Measurements from ENCODE around the gene PHOSPHO1. TPM values are rescaled to one million over a fixed set of nuclear protein-coding genes. Genes with fewer than 3 reads are reported as not detected.
"Not testable (repeated sequence)": the region's sequence is repeated elsewhere in the genome, so short reads cannot be mapped to it uniquely, and the experiment has no call there.

Gene PHOSPHO1
- total RNA-seq = 7.9 TPM

DNA sequence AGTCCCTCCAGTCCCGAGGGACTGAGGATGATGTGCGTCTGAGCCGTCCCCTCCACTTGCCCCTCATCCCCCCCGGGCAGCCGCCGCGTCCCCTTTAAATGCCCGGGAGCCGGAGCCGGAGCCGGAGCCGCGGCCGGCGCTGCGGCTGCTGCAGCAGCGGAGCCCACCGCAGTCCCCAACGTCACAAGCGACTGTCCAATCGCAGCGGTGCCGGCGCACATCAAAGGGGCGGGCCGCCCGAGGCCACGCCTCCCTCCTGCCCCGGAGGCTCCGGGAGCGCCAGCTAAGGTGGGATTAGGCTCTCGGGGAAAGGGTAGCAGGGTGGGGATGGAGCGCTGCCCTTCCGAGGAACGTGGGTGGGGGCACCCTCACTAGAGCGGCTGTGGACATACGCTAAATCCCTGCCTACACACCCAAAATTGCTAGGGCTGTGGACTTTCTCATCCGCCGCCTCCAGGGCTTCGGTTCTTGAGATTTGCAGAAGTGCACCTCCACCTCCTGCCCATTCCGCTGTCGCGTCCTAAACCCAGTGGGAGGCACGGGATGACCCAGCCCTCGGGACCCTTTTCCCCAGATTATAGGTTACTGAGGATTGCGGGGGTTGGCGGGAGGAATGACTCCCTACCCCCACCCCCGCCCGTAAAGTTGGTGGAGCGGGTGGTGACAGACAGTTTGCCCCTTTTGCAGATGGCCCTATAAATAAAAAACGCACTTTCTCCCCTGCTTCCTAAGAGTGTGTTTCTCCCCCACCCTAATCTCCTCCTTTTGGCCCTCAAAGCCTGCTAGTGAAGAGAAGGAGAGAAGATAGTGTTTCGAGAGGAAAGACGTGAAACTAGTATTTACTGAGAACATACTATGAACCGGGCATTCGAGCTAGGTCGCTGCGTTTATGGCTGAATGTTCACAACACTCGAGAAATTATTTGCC, at the start of gene PHOSPHO1:
Gene PHOSPHO1, minus strand, starts transcription at position 152 of the 927 bp plus-strand sequence. CDS start 4,096 bp downstream, outside the sequence.
- peak; percentile 91 for DNase-seq

GRCh38 chr17:49280061-49280460, 49.5 kb upstream of the PHOSPHO1 start:
- no peak for DNase-seq

- DNase-seq = not testable (repeated sequence)
These were observed 48.9 kb upstream of the PHOSPHO1 start for GRCh38 chr17:49279263-49280015.

DNA sequence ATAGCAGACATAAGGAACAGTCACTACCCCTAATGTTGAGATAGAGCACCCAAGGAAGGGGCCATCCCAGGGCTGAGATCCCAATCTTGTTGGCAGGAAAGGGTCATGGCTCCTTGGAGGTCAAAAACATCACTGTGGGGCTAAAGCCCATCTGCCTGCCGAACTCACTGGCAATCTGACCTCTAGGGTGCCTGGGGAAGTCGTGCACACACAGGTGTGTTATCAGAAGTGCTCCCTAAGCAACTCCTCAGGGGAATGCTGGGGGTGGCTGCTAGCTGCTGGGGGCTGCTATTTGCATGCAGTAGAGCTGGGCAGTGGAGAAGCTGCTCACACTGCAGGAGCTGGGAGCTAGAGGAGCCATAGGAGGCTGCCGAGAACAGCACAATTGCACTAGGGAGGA, 47.5 kb upstream of the PHOSPHO1 start:
- DNase-seq = no peak

- no peak for DNase-seq
These were observed 47.1 kb upstream of the PHOSPHO1 start for GRCh38 chr17:49277638-49278037.

DNA sequence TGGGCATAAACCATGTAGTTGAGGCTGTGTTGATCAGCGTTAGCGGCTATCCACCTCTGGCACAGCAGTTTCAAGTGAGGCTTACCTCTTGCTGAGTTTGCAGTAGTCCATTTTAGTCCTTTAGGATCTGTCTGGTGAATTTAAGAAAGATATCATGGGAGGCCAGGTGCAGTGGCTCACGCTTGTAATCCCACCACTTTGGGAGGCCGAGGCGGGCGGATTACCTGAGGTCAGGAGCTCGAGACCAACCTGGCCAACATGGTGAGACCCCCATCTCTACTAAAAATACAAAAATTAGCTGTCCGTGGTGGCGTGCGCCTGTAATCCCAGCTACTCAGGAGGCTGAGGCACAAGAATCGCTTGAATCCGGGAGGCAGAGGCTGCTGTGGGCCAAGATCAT, 45.4 kb upstream of the PHOSPHO1 start:
- not testable (repeated sequence) for DNase-seq

DNA sequence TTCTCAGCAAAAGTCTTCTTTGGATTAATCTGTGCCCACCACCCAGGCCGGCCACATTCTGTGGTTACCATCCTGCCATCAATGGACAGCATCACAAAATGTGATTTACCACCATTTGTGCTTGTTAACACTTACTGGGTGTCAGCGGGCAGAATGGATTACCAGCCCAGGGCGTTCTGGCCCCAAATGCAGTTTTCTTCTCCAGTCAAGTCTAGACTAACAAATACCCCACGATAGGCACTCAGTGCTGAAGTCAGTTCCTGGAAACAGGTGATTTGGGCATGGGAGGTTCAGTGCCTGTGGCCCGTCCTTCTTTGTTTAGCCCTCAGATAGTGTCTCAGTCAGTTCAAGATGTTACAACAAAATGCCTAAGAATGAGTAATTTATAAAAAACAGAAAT, 38.8 kb upstream of the PHOSPHO1 start:
- no peak for DNase-seq

DNA sequence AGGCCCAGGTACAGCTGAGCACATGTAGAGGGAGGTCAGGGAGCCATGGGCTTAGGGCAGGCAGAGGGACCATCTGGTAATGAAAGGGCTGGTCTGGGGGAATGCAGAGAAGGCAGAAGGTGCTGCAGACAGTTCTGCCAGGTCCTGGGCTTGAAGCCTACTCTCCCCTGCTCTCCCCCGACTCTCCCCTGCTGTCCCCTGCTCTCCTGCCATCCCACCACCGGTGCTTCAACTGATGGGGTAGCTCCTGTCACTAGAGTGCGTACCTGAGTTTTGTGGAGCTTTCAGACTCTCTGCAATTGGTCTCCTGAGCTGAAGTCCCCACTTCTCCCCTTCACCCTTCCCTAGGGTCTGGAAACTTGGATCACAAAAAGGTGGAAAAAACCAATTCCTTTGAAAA, 37.3 kb upstream of the PHOSPHO1 start:
- no peak for DNase-seq

- no peak for DNase-seq
These were observed 35.6 kb upstream of the PHOSPHO1 start for GRCh38 chr17:49266233-49266632.

DNA sequence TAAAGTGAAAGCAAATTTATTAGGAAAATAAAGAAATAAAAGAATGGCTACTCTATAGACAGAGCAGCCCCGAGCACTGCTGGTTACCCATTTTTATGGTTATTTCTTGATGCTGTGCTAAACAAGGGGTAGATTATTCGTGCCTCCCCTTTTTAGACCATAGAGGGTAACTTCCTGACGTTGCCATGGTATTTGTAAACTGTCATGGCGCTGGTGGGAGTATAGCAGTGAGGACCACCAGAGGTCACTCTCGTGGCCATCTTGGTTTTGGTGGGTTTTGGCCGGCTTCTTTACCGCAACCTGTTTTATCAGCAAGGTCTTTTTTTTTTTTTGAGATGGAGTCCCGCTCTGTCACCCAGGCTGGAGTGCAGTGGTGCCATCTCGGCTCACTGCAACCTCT, 31.0 kb upstream of the PHOSPHO1 start:
- DNase-seq = not testable (repeated sequence)

DNA sequence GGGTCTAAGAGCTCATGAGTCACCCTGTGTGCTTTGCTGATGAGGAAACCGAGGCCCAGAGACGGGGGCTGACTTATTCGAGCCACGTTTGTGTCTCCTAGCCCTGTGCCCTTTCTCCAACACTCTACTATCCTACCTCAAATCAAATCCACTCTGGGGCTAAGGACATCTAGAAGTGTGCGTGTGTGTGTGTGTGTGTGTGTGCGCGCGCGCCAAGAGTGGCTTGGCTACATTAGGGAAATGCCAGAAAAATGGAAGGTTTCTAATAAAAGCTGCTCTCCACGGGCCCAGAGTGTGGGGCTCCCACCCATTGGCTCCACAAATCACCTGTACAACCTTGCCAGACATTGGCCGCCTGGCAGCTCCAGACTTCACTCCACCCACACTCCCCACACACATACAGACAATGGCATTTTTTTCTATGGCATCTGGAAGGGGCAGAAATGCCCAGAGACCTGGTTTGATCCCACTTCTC, 30.3 kb upstream of the PHOSPHO1 start:
- no peak for DNase-seq

- peak; percentile 59 for DNase-seq
These were observed 29.6 kb upstream of the PHOSPHO1 start for GRCh38 chr17:49260011-49260816.

DNA sequence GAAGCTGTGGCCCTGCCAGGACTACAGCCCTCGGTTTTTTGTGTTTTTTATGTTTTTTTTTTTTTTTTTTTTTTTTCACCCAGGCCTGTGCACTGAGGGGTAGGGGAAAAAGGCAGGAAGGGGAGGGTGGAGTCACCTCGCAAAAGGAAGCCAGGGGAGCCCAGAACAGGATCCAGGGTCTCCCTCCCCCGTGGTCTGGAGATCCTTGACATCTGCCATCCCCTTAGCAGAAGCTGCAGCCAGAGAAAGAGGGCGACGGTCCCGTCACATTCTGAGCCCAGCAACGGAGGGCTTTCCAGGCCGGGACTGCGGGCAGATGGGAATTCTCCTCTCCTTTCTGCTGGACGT, 29.1 kb upstream of the PHOSPHO1 start:
- no peak for DNase-seq

GRCh38 chr17:49258394-49258793, 27.8 kb upstream of the PHOSPHO1 start:
- no peak for DNase-seq

GRCh38 chr17:49255125-49255524, 24.5 kb upstream of the PHOSPHO1 start:
- DNase-seq = no peak

DNA sequence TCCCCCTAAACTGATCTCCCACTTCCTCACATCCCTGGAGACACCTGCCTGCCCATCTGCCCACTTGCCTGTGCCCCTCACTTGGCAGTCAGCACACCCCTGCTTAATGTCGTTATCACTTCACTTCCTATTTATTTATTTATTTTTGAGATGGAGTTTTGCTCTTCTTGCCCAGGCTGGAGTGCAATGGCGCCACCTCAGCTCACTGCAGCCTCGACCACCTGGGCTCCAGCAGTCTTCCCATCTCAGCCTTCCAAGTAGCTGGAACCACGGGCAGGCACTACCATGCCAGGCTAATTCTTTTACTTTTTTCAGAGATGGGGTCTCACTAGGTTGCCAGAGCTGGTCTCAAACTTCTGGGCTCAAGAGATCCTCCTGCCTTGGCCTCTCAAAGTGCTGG, 23.5 kb upstream of the PHOSPHO1 start:
- no peak for DNase-seq

- no peak for DNase-seq
These were observed 21.6 kb upstream of the PHOSPHO1 start for GRCh38 chr17:49252148-49252695.

- no peak for DNase-seq
These were observed 19.4 kb upstream of the PHOSPHO1 start for GRCh38 chr17:49249890-49250522.

GRCh38 chr17:49249292-49249794, 18.8 kb upstream of the PHOSPHO1 start:
- DNase-seq = peak; percentile 76

GRCh38 chr17:49247944-49248343, 17.4 kb upstream of the PHOSPHO1 start:
- DNase-seq = no peak

DNA sequence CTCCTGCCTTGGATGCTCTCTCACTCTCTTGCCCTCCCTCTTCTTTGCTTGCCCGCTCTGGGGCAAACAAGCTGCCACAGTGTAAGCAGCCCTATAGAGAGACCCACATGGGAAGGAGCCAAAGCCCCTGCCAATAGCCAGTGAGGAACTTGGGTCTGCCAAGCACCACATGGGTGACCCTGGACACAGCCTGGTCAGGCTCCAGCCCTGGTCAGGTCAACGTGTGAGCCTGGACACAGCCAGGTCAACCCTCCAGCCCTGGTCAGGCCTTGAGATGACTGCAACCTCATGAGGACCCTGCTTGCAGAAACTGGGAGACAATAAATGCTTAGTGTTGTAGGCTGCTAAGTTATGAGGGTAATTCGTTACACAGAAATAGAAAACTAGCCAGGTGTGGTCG, 14.3 kb upstream of the PHOSPHO1 start:
- no peak for DNase-seq
